Activated CD4-positive, alpha-beta T cell treated with anti-CD3 and anti-CD28 coated beads, Interleukin-2, amount 50 U/mL, for 24 hours (primary cell): Measurements from ENCODE around the gene SLC25A5.
"Not testable (repeated sequence)": the region's sequence is repeated elsewhere in the genome, so short reads cannot be mapped to it uniquely, and the experiment has no call there.

Experiments
- DNase-seq, 2 donors: peaks; one replicate each; pipeline ENCODE4 v3.0.0-alpha.2; 2020; ENCODE audit warnings: low read depth in 1 of 2, low spot score in 1 of 2

The SLC25A5 gene

GRCh38 chrX:119475389-119476101 is 7.3 kb downstream of the SLC25A5 start:
- no peak for DNase-seq

DNA sequence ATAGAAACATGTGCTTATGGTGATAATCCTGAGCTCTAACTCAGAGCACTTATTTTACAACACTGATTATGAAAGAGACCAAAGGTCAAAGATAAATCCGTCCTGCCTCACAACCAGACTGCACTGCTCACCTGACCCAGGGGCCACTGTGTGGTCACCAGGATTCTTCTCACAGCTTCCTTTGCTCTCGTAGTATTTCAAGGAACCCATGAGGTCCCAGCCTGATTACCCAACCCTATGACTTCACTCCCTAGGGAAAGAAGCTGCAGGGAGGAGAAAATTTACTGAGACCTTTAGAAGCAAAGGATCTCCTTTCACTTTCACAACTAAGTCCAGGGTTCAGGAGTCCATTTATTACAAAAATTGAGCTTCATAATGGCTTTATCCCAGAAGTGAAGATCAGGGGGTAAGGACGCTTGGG is 9.6 kb downstream of the SLC25A5 start:
- DNase-seq: no peak

DNA sequence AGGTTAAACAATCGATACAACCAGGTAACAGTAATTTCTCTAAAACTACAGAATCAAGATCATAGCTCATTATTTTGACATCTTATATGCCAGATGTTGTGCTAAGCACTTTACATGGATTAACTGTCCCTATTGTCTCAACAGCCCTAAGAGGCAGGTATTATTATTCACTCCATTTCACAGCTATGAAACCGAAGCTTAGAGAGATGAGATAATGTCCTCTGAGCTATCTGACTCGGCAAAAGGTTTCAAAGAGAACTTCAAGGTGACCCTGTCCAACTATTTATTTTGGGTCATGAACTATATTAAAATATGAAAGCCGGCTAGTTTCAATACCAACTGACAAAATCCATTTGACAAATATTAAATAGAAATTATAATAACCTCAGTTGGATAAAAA is 10.3 kb downstream of the SLC25A5 start:
- no peak for DNase-seq

GRCh38 chrX:119479845-119480244 is 11.6 kb downstream of the SLC25A5 start:
- no peak for DNase-seq

- no peak for DNase-seq
These were observed 13.1 kb downstream of the SLC25A5 start for GRCh38 chrX:119481323-119481801.

DNA sequence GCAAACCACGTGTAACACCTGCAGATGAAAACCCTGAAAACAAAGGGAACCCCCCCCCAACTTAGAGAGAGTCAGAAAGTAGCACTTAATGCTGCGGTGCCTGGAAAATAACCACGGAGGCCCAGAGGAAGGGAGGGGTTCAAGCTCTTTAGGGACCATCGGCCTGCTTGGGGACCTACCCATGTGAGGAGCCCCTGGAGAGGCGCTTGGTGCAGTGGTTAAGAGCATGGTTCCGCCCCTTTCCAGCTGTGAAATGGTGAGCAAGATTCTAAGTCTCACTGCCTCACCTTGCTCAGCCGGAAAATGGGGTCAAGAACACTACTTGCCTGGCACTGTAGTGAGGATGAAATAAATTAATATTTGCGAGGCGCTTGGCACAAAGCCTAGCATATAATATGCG is 13.8 kb downstream of the SLC25A5 start:
- no peak for DNase-seq

GRCh38 chrX:119482481-119483480 is 14.5 kb downstream of the SLC25A5 start:
- DNase-seq: peak; percentile 28 to 41

DNA sequence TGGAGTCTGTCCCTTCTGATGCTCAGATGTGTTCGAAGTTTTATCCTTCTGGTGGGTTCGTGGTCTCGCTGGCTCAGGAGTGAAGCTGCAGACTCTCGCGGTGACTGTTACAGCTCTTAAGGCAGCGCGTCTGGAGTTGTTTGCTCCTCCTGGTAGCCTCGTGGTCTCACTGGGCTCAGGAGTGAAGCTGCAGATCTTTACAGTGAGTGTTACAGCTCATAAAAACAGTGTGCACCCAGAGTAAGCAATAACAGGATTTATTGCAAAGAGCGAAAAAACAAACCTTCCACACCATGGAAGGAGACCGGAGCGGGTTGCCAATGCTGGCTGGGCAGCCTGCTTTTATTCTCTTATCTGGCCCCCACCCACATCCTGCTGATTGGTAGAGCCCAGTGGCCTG is 18.5 kb downstream of the SLC25A5 start:
- no peak for DNase-seq

- not testable (repeated sequence) for DNase-seq
These were observed 19.5 kb downstream of the SLC25A5 start for GRCh38 chrX:119487766-119488165.

DNA sequence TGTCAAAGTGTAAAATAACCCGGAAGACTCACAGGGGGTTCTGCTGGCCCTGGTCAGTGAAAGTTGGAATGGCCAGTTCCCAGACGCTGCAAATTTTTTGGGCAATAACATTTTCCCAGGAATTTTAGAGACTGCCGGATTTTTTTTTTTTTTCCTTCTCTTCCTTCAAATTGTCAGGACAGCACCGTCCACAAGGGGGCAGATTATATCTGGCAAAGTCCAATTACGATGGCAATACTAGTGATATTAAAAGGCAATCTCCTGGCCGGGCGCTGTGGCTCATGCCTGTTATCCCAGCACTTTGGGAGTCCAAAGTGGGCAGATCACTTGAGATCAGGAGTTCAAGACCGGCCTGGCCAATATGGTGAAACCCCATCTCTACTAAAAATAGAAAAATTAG is 20.5 kb downstream of the SLC25A5 start:
- DNase-seq: no peak

DNA sequence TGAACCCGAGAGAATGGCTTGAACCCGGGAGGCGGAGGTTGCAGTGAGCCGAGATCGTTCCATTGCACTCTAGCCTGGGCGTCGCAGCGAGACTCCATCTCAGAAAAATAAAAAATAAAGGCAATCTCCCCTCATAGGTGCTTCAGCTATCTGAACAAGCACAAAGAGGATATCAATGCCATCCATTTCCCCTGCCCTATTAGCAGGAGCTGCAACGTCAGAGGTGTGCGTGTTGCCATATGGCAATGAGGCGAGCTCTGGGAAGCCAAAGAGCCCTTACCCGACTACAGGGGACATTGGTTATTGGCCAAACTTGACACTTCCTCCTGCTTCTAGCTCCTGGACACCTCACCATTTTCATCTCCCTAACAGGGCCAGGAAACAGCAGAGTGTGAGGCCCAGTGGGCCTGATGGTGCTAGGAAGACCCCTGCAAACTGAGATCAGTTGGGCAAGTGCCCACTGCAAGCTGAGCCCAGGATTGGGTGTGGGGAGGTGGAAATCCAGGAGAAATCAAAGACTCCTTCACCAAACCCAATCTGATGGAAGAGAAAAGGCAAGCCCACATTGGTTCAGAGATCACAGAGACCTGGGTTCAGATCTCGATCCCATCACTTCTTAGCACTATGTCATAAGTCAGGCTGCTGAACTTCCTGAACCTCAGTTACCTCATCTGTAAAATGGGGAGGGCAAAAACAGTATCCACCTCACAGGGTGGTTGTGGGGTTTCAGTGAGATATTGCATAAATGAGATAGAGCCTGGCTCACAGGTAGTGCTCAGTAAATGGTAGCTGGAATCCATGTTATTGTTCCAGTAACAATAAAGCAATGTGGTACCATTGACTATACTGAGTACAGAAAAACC is 21.2 kb downstream of the SLC25A5 start:
- DNase-seq: no peak

DNA sequence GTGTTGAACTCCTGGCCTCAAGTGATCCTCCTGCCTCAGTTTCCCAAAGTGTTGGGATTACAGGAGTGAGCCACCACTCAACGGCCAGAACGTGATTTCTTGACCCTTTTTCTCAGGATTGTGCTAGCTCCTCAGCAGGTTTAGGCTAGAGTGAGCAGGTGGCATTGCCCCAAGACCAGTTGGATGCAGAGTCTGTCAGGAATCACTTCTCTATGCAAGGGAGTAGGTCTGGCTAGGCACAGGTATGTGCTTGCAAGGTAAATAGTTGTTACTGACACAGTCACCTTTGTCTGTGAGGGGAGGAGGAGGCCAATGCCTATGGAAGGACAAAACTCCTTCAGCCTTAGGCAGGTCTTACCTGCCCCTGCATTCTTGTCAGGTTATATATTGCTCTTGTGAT is 24.2 kb downstream of the SLC25A5 start:
- DNase-seq: no peak

DNA sequence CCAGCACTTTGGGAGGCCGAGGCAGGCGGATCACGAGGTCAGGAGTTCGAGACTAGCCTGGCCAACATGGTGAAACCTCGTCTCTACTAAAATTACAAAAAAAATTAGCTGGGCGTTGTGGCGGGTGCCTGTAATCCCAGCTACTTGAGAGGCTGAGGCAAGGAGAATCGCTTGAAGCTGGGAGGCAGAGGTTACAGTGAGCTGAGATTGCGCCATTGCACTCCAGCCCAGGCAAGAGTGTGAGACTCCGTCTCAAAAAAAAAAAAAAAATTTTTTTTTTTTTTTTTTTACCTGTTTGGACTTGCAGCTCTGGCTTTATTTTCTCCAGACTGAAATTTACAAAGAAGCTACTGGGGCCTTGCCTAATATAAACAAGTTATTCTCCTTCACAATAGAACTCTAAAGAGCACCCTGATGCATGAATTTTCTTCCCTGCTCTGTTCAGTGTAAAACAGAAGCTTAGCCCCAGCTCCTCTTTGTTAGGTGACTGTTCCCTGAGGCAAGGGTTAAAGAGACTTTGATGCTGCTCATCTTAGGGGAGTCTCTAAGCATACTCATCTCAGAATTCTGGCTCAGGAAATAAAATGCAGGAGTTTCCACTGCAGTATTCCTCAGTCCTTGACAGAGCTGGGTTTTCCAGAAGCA is 25.7 kb downstream of the SLC25A5 start:
- not testable (repeated sequence) for DNase-seq

DNA sequence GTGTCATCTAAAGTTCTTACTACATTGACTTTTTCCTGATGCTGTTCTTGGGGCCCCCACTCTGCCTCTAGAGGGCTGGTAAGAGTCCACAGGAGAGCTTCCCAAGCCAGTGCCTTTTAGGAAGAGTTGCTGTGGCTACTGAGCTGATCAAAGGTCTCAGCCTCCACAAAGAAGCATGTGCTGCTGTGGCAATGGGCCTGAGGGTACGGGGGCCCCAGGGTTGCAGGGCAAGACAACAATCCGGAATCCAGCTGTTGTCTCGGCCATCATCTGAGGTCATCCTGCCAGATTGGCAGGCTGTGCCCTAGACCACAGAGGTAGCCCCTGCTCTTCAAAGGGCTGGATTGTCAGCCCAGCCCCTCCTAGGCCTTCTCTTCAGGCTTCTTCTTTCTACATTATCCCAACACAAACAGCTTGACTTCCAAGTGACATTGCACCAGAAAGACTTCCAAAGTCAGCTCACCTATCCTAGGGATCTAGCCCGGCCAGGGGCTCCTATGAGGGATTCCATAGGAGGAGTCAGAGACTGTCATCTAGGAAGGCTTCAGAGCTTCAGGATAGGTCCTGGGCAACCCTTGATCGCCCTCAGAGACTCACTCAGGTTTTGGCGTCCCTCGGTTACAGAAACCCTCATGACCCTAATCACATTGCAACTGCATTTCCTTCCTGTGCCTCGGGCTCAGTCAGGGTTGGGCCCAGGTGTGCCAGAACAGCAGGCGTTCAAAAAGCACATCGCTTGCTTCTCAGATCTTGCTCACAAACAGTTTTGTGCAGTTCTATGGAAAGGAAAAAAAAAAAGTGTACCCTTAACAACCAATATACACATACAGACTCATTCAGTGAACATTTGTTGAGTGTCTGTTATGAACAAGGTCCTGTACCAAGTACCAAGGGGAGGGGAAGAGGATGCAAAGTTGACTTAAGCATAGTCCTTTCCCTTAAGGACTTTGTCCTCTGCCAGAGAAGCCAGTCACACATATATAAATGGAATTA is 27.8 kb downstream of the SLC25A5 start:
- DNase-seq: no peak

- no peak for DNase-seq
These were observed 28.9 kb downstream of the SLC25A5 start for GRCh38 chrX:119497185-119497584.

GRCh38 chrX:119500061-119500800 is 32.0 kb downstream of the SLC25A5 start:
- no peak for DNase-seq

DNA sequence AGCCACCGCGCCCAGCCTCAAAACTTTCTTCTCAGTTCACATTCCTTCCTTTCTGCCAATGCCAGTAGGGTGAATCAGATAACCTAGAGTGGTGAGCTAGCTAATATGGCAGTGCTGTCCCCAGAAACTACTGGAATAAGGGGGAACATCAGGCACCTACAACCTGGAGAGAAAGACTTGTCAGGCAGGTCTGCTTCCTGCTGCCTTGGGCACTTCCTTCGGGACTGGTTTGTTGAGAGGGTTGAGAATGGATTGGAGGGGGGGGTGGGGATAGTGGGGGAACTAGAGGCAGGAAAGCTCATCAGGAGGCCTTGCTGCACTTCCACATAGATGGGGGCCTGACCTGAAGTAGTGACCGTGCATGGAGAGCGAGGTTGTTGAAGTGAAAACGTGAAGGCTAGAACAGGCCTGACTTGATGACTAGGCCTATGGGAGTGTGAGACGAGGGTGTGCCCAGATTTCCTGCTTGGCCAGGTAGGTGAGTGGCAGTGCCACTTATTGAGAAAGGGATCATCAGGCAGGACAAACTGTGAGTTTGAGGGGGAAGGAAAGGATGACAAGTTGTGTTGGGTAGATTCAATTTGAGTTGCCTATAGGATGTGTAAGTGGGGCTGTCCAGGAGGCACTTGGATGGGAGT is 33.4 kb downstream of the SLC25A5 start:
- no peak for DNase-seq
